HepG2 (cell line): ENCODE data around the gene TLCD1. TPM values are rescaled to one million over a fixed set of nuclear protein-coding genes. Genes with fewer than 3 reads are reported as not detected.
A peak's percentile ranks its signal among the peaks of the same experiment; 100 is the strongest.

Experiments used
- HNF4G ChIP-seq, 2 experiments: sonication (generic) in 1 of 2; formaldehyde crosslinking in 1 of 2; IDR thresholded peaks; 2 replicates each; pipeline versions ENCODE4 v1.4.0 to v1.6.1; 2011 to 2020; ENCODE audit warnings: borderline replicate concordance in 2 of 2, low read depth in 2 of 2, mild to moderate bottlenecking in 2 of 2, low read length in 1 of 2, missing genetic modification reagents in 1 of 2, moderate library complexity in 1 of 2
- MED1 ChIP-seq: sonication (generic); formaldehyde crosslinking; IDR thresholded peaks from 2 replicates; pipeline ENCODE4 v1.4.0; 2020; ENCODE audit warnings: missing genetic modification reagents
- NR2F2 ChIP-seq: IDR thresholded peaks from 2 replicates; pipeline ENCODE4 v1.6.1; 2012; ENCODE audit warnings: low read depth, inconsistent platforms, borderline replicate concordance
- PITX1 ChIP-seq: sonication (generic); formaldehyde crosslinking; IDR thresholded peaks from 2 replicates; pipeline ENCODE4 v1.5.1; 2020; ENCODE audit warnings: mild to moderate bottlenecking, missing genetic modification reagents
- TBL1XR1 ChIP-seq: fragments of 150-350 bp; IDR thresholded peaks from 2 replicates; pipeline ENCODE4 v1.6.1; 2014; ENCODE audit warnings: borderline replicate concordance, low read length; ENCODE audit not compliant: partially characterized antibody
- TEAD3 ChIP-seq: optimal IDR thresholded peaks from 2 replicates; pipeline ENCODE3; 2016; ENCODE audit warnings: borderline replicate concordance
- THAP9 ChIP-seq: sonication (generic); formaldehyde crosslinking; IDR thresholded peaks from 2 replicates; pipeline ENCODE4; 2020; ENCODE audit warnings: missing genetic modification reagents, mild to moderate bottlenecking, borderline replicate concordance
- TSC22D2 ChIP-seq: sonication (generic); formaldehyde crosslinking; IDR thresholded peaks from 2 replicates; pipeline ENCODE4 v1.5.1; 2020; ENCODE audit warnings: missing genetic modification reagents, mild to moderate bottlenecking, borderline replicate concordance
- ZMYM2 ChIP-seq: sonication (generic); formaldehyde crosslinking; IDR thresholded peaks from 2 replicates; pipeline ENCODE4 v1.8.0; 2022; ENCODE audit warnings: mild to moderate bottlenecking, missing genetic modification reagents
- polyA plus RNA-seq, 8 experiments: library from polyadenylated mRNA; depleted of rRNA in 3 of 8; stranded (reverse) in 7 of 8; unstranded in 1 of 8; fragments of >200 nt; fragmentation: Illumina TruSeq in 4 of 8; extraction: Trizol in 4 of 8; gene quantifications; 2 replicates each; pipeline versions ENCODE4 v1.2.1 to v1.2.3, GENCODE V29; 2011 to 2016; ENCODE audit warnings: low read depth in 4 of 8, missing spikeins in 1 of 8, mixed read lengths in 1 of 8; ENCODE audit not compliant: insufficient read depth in 1 of 8
- total RNA-seq, 5 experiments: library from RNA; depleted of rRNA; stranded (reverse); fragments of >200 nt; fragmentation: Illumina TruSeq; extraction: Trizol; gene quantifications; 2 replicates each; pipeline ENCODE4 v1.2.3, GENCODE V29; 2016; ENCODE audit warnings: low read depth in 1 of 5
- TF ChIP-seq, protein P1 (sequence below), 2 experiments: sonication (generic) in 1 of 2; formaldehyde crosslinking in 1 of 2; IDR thresholded peaks; 2 replicates each; pipeline versions ENCODE4 v1.6.1 to v1.9.0; 2014 to 2022; ENCODE audit warnings: antibody characterized with exemption in 1 of 2, borderline replicate concordance in 1 of 2, inconsistent platforms in 1 of 2, low read depth in 1 of 2, missing genetic modification reagents in 1 of 2

The TLCD1 gene
- total and polyA plus RNA-seq, 2 of the 13 experiments (the other 11 are each of a cell fraction or from before 2014, with no cell fraction given): 14.9 to 19.6 TPM

- TF ChIP-seq THAP9 (peak; percentile 29; the same call in 1 of the 2 replicates), TSC22D2 (no peak), ZMYM2 (CRISPR knock-in tag) (no peak), PITX1 (CRISPR knock-in tag) (no peak), TEAD3 (CRISPR knock-in tag) (no peak), HNF4G (IDR thresholded peaks at IDR 0.05; ENCODE audit: borderline replicate concordance, low read depth, low read length) (no peak), HNF4G (CRISPR knock-in tag; IDR thresholded peaks at IDR 0.05; ENCODE audit: borderline replicate concordance, low read depth) (no peak), TBL1XR1 (no peak), MED1 (CRISPR knock-in tag) (no peak), NR2F2 (no peak; the same call in 1 of the 2 replicates)
- TF ChIP-seq, protein P1, sequence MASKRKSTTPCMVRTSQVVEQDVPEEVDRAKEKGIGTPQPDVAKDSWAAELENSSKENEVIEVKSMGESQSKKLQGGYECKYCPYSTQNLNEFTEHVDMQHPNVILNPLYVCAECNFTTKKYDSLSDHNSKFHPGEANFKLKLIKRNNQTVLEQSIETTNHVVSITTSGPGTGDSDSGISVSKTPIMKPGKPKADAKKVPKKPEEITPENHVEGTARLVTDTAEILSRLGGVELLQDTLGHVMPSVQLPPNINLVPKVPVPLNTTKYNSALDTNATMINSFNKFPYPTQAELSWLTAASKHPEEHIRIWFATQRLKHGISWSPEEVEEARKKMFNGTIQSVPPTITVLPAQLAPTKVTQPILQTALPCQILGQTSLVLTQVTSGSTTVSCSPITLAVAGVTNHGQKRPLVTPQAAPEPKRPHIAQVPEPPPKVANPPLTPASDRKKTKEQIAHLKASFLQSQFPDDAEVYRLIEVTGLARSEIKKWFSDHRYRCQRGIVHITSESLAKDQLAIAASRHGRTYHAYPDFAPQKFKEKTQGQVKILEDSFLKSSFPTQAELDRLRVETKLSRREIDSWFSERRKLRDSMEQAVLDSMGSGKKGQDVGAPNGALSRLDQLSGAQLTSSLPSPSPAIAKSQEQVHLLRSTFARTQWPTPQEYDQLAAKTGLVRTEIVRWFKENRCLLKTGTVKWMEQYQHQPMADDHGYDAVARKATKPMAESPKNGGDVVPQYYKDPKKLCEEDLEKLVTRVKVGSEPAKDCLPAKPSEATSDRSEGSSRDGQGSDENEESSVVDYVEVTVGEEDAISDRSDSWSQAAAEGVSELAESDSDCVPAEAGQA (IDR thresholded peaks at IDR 0.05; ENCODE audit: low read depth): no peak
- TF ChIP-seq, protein P1 (CRISPR knock-in tag; IDR thresholded peaks at IDR 0.05; ENCODE audit: borderline replicate concordance): 0 out of 2 replicates have a peak, but pooled peaks have one; percentile 0
Observed at GRCh38 chr17:28720247-28720996, 5.6 kb downstream of the TLCD1 start (continued).
